Renal pelvis (tissue), 12 donors: ENCODE data around the gene COMTD1. TPM values are rescaled to one million over a fixed set of nuclear protein-coding genes. Genes with fewer than 3 reads are reported as not detected.

ENCODE experiments used
- DNase-seq: peaks from one replicate; pipeline ENCODE4 v3.0.0-alpha.2; 2013
- long read RNA-seq, 16 experiments: transcript quantifications; one replicate each; lab custom pipeline, GENCODE V29; 2026
- polyA plus RNA-seq, 3 donors: library from polyadenylated mRNA; unstranded; fragments of 120-200 nt; gene quantifications; one replicate each; pipeline ENCODE4 v1.2.1, GENCODE V29; 2013; ENCODE audit not compliant: insufficient read length in 3 of 3

Gene COMTD1
- polyA plus RNA-seq: 10 to 100 TPM in 2 of 3 donors, 1 to 10 TPM in 1; 8.5 to 13.0 (median 11.4) TPM
- long read RNA-seq, donor 1, transcript COMTD1-201 (7 exons, 976 nt): major isoform, 10 of 10 reads
- long read RNA-seq, donor 1, partial matches to known transcripts: 0 of 10 reads
- long read RNA-seq, donor 1, other reads (novel, unspliced or antisense): 0 of 10 reads
- long read RNA-seq, donor 2, transcript COMTD1-201 (7 exons, 976 nt): major isoform, 5 of 6 reads
- long read RNA-seq, donor 2, partial matches to known transcripts: 0 of 6 reads
- long read RNA-seq, donor 2, other reads (novel, unspliced or antisense): 0 of 6 reads
- long read RNA-seq, donor 3, transcript COMTD1-201 (7 exons, 976 nt): major isoform, 7 of 10 reads
- long read RNA-seq, donor 3, partial matches to known transcripts: 0 of 10 reads
- long read RNA-seq, donor 3, other reads (novel, unspliced or antisense): 0 of 10 reads
- long read RNA-seq, donor 4, transcript COMTD1-201 (7 exons, 976 nt): major isoform, 11 of 11 reads
- long read RNA-seq, donor 4, partial matches to known transcripts: 0 of 11 reads
- long read RNA-seq, donor 4, other reads (novel, unspliced or antisense): 0 of 11 reads
- long read RNA-seq, donor 5, partial matches to known transcripts: 0 of 4 reads
- long read RNA-seq, donor 5, other reads (novel, unspliced or antisense): 0 of 4 reads
- long read RNA-seq, donor 6, transcript COMTD1-201 (7 exons, 976 nt): major isoform, 8 of 10 reads
- long read RNA-seq, donor 6, partial matches to known transcripts: 0 of 10 reads
- long read RNA-seq, donor 6, other reads (novel, unspliced or antisense): 0 of 10 reads
- long read RNA-seq, donor 7, transcript COMTD1-201 (7 exons, 976 nt): major isoform, 5 of 7 reads
- long read RNA-seq, donor 7, partial matches to known transcripts: 0 of 7 reads
- long read RNA-seq, donor 7, other reads (novel, unspliced or antisense): 0 of 7 reads
- long read RNA-seq, donor 8, partial matches to known transcripts: 0 of 2 reads
- long read RNA-seq, donor 8, other reads (novel, unspliced or antisense): 0 of 2 reads
- long read RNA-seq, donor 9, transcript COMTD1-201 (7 exons, 976 nt): major isoform, 10 of 13 reads
- long read RNA-seq, donor 9, partial matches to known transcripts: 0 of 13 reads
- long read RNA-seq, donor 9, other reads (novel, unspliced or antisense): 0 of 13 reads
- long read RNA-seq, donor 10, transcript COMTD1-201 (7 exons, 976 nt): major isoform, 6 of 6 reads
- long read RNA-seq, donor 10, partial matches to known transcripts: 0 of 6 reads
- long read RNA-seq, donor 10, other reads (novel, unspliced or antisense): 0 of 6 reads
- long read RNA-seq, donor 11, partial matches to known transcripts: 0 of 3 reads
- long read RNA-seq, donor 11, other reads (novel, unspliced or antisense): 0 of 3 reads
- long read RNA-seq, donor 12, transcript COMTD1-201 (7 exons, 976 nt): major isoform, 9 of 9 reads
- long read RNA-seq, donor 12, partial matches to known transcripts: 0 of 9 reads
- long read RNA-seq, donor 12, other reads (novel, unspliced or antisense): 0 of 9 reads
- long read RNA-seq, donor 13, partial matches to known transcripts: 0 of 3 reads
- long read RNA-seq, donor 13, other reads (novel, unspliced or antisense): 0 of 3 reads
- long read RNA-seq, donor 14: 0 reads
- long read RNA-seq, donor 15, transcript COMTD1-201 (7 exons, 976 nt): major isoform, 11 of 11 reads
- long read RNA-seq, donor 15, partial matches to known transcripts: 0 of 11 reads
- long read RNA-seq, donor 15, other reads (novel, unspliced or antisense): 0 of 11 reads
- long read RNA-seq, donor 16, transcript COMTD1-201 (7 exons, 976 nt): major isoform, 8 of 8 reads
- long read RNA-seq, donor 16, partial matches to known transcripts: 0 of 8 reads
- long read RNA-seq, donor 16, other reads (novel, unspliced or antisense): 0 of 8 reads

GRCh38 chr10:75235375-75236177 is at the start of gene COMTD1:
TSS of gene COMTD1 (minus strand) at chr10:75235957. CDS start at chr10:75235928, 29 bp downstream.
- DNase-seq: peak; percentile 87

DNA sequence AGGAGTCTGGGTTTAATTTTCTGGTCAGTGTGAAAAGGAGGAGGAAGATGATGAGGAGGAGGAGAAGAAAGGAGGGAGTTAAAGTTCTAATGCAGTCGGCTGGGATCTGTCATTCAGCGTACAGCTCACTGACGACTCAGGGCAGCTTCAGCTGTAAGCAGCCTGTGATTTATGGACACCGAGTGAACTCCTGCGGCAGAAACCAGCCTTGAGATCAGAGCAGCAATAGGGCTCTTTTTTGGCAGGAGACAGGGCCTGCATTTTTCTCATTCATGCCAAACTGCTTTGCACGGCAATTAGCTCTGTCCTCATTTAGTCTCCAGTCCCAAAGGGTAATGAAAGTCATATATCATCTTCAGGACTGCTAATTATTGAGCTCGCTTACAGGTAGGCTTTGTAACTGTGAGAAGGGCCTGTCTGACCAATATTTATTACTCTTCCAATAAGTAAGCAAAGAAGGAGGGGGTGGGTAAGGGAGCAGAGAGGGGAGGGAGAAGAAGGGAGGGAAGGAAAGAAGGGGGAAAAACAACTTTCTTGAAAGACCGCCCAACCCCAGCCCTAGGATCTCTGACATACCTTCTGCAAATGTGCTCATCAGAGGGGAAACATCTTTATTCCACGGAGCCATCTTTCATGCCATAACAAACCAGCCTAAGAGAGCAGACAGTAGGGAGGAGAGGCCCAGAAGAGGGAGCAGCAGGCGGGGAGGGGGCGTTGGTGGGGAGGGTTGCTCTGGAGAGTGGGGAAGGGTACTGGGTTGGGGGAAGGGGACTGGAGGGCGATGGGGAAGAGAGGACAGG is 48.1 kb upstream of the COMTD1 start:
- peak; percentile 93 for DNase-seq

DNA sequence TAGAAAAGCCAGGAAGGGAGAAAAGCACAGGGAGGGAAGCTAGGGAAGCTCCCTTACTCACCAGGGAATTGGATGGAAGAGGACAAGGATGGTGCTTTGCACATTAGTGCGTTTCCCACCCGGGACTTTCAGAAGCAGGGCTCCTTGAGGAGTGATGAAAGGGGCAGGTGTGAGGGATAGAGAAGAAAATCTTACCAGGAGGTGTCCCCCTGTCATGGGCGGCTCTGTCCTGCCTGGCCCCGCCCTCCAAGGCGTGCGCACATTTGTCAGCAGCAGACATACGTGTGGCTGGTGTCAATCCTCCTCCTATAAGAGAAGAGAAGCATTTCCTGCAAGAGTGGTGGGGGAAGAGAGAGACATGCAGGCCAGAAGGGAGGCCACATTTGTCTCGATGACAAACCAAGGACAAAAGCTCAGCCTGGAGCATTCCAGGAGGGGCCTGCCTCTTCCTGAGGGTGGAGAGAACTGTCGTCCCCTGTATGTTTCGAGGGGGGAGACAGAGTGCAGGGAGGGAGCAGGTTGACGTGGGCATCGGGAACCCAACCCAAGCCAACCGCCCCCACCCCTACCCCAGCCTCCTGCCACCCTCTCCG is 47.4 kb upstream of the COMTD1 start:
- DNase-seq: peak; percentile 70

DNA sequence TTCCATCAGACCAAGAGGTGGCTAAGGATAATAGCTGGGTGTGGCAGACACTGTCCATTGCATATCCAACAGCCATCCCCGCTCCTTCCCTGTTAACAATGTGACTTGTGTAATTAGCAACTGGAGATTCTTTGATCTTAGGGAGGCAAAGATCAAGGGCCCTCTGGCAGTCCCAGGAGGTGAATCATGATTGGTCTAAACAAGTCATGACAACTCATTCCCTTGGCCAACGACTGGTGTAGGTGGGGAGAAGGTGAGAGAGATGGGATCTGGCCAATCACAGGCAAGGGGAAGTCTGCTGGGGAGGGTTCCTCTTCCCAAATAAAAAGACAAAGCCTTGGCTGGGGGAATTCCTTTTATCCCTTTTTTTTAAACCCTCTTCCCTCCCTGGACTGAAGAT is 46.2 kb upstream of the COMTD1 start:
- no peak for DNase-seq

GRCh38 chr10:75280236-75280635 is 44.5 kb upstream of the COMTD1 start:
- DNase-seq: no peak

GRCh38 chr10:75276069-75276872 is 40.5 kb upstream of the COMTD1 start:
- no peak for DNase-seq

DNA sequence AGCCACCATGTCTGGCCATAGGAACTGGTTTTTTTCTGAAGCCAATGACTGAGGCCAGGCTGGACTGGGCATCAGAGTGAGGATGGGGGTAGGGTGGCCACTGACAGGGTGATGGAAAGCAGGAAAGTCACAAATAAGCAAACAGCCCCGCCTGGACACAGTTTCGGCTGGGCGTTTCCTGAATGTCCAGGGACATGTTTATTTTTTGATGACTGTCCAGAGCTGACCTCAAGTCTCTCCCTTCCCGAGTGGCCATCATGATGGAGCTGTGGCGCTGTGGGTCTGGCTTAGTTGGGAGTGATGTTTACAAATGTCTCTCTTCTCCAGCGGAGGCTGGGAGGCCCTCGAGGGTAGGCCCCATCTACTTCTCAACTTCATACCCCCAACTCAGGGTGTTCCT is 37.1 kb upstream of the COMTD1 start:
- DNase-seq: no peak

DNA sequence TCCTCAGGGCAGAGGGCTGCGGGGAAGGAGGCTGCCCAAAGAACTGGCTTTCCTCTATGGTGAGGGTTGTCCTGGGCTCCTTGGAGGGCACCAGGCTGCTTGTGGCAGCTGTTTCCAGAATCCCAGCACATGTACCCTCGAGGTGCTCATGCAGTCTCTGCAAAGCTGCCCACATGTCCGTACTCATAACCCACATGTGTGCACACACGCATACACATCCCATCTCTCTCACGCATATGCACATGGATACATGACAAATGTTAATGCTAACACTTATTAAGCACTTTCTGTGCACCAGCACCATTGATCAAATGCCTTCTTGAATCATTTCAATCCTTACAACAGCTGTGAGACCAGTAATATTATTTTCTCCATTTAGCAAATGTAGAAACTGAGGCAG is 36.3 kb upstream of the COMTD1 start:
- no peak for DNase-seq

DNA sequence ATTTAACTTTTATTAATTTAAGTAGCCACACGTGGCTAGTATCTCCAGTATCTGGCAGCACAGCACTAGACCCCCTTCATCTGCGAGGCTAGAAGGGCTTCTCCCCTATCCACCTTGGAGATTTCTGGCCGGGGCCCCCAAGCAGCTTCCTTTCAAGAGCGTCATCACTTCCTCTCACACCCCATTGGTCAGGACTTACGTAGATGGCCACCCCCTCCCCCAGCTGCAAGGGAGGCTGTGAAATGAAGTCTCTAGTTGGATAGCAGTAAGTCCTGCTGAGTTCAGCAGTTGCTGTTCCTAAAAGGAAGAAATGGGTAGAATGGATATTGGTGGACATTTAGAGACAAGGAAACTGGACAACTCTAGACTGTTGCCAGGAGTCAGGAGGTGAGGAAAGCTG is 33.8 kb upstream of the COMTD1 start:
- no peak for DNase-seq

DNA sequence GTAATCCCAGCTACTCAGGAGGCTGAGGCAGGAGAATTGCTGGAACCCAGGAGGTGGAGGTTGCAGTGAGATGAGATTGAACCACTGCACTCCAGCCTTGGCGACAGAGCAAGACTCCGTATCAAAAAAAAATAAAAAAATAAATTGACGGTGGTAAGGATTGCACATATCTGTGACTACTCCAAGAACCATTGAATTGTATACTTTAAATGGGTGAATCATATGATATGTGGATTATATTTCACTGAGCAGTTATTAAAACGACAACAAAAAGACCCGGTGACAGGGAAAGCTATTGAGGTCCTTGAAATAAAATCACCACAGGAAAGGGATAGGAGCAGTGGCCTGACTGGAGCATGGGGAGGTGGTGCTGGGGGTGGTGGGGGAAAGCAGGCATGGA is 31.2 kb upstream of the COMTD1 start:
- no peak for DNase-seq

GRCh38 chr10:75265856-75266255 is 30.1 kb upstream of the COMTD1 start:
- no peak for DNase-seq

DNA sequence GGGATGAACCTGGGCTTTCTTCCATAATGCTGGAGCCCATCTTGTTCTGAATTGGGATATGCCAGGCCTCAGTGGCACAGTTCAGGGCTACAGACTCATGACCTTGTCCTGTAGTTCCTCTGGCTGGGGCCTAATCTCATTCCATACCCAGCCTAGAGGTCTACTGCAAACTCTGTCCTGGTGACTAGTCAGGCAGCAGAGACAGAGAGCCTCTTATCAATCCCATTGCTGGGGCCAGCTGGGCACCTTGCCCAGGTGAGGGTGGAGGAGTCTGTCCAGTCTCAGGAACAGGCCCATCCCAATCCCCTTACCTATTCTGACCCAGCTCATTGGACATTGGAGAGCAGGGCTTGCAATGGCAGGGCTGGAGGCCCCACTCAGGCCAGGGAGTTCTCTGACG is 28.0 kb upstream of the COMTD1 start:
- no peak for DNase-seq

- DNase-seq: no peak
Observed at GRCh38 chr10:75261813-75262705, 26.3 kb upstream of the COMTD1 start.

DNA sequence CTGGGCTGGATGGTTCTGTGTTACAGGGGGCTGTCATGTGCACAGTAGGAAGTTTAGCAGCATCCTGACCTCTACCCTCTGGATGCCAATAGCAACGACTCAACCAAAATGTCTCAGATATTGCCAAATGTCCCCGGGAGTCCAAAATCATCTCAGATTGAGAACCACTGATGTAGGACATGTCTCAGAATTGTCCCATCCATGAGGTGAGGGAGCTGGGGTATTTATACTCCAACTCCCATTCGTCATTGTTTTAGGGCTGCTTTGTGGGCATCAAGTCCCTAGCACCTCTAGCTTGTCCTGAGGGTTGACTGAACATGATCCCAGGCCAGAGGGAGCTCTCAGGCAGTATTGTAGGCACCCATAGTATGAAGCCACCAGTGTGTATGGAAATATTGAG is 25.2 kb upstream of the COMTD1 start:
- no peak for DNase-seq

- no peak for DNase-seq
Observed at GRCh38 chr10:75254739-75255138, 19.0 kb upstream of the COMTD1 start.
